ENCODE measurements around the gene ARSI. TPM values are rescaled to one million over a fixed set of nuclear protein-coding genes. Genes with fewer than 3 reads are reported as not detected.

The ARSI gene
- total and polyA plus RNA-seq, 2 donors (not counting 3 experiments of a cell fraction or from before 2014, with no cell fraction given), result 0.17 to 0.20 TPM

GRCh38 chr5:150257424-150257823, 45.3 kb downstream of the ARSI start:
- no peak overlapping the region for H3K27ac ChIP-seq (ENCODE audit: insufficient read depth, low read depth, low read length)
- TF ChIP-seq JUN (IDR thresholded peaks at IDR 0.05; ENCODE audit: borderline replicate concordance, insufficient read depth, insufficient read length, low read depth), result no peak
- no peak for TF ChIP-seq GATA2 (IDR thresholded peaks at IDR 0.05; ENCODE audit: insufficient read depth, insufficient read length, low read depth, low read length)
- no peak for TF ChIP-seq EZH2 (IDR thresholded peaks at IDR 0.05; ENCODE audit: borderline replicate concordance, low read depth, low read length, severe bottlenecking)
- no peak for TF ChIP-seq POLR2AphosphoS5 (IDR thresholded peaks at IDR 0.05; ENCODE audit: insufficient read depth, low read depth, low read length)
- TF ChIP-seq MYC (IDR thresholded peaks at IDR 0.05; ENCODE audit: low read depth, low read length), result no peak
- TF ChIP-seq FOS (IDR thresholded peaks at IDR 0.05; ENCODE audit: borderline replicate concordance, insufficient read depth, low read length), result no peak
- TF ChIP-seq MAX (IDR thresholded peaks at IDR 0.05; ENCODE audit: insufficient read depth, insufficient read length), result no peak
- no peak for TF ChIP-seq POLR2A (IDR thresholded peaks at IDR 0.05; ENCODE audit: low read depth, low read length)
- no peak for TF ChIP-seq CTCF (IDR thresholded peaks at IDR 0.05; ENCODE audit: extremely low read depth in 1 of 2, insufficient read depth in 1 of 2, low read depth in 1 of 2, low read length in 2 of 2)
- no peaks in the 10 kb centered on the region for H3K9me3 ChIP-seq (replicated peaks; ENCODE audit: control insufficient read depth, insufficient read depth, low read length)
- no peak overlapping the region for H3K9ac ChIP-seq (replicated peaks; ENCODE audit: extremely low read depth, insufficient read depth, low read length)
- FAIRE-seq (no peak), DNase-seq (ENCODE audit: low read depth, low spot score) (no peak)
- dilution Hi-C loops (cut with MboI; ENCODE audit: extremely low pct_ligation_motif_present, low sequenced_read_pairs) (no loop called here), intact Hi-C loops (cut with micrococcal nuclease) (no loop called here)
- no peaks in the 10 kb centered on the region for H3K36me3 ChIP-seq (ENCODE audit: control insufficient read depth in 2 of 2, extremely low read depth in 1 of 2, insufficient read depth in 2 of 2, low read length in 2 of 2)
- H3K79me2 ChIP-seq (ENCODE audit: control insufficient read depth, insufficient read depth, low read length), result no peaks in the 10 kb centered on the region
- no peaks in the 10 kb centered on the region for H3K4me1 ChIP-seq (ENCODE audit: control insufficient read depth, extremely low read depth, insufficient read depth, low read length)
- no peaks in the 10 kb centered on the region for H4K20me1 ChIP-seq (replicated peaks; ENCODE audit: control insufficient read depth, extremely low read depth, insufficient read depth, low read length)
- H3K9me1 ChIP-seq (replicated peaks; ENCODE audit: control insufficient read depth, extremely low read depth, insufficient read depth, low read length), result no peaks in the 10 kb centered on the region
- BruUV-seq (replicated peaks), result no TSS peak
- H3K4me2 ChIP-seq (ENCODE audit: insufficient read depth, low read length), result no peak overlapping the region
- POLR2A ChIA-PET, result no interaction called here
- H3K4me3 ChIP-seq (replicated peaks in 1 of 3; ENCODE audit: insufficient read depth in 1 of 3, low read depth in 1 of 3, low read length in 3 of 3), result no peak overlapping the region
- CTCF ChIA-PET, result interaction anchor here (1.0 kb wide), 2 partner anchors 12 to 15 kb away, joined by 3 read pairs; no protein-coding TSS in a partner anchor
- no peak overlapping the region for H2AFZ ChIP-seq (ENCODE audit: low read depth, low read length)
- no peaks in the 10 kb centered on the region for H3K27me3 ChIP-seq (ENCODE audit: control insufficient read depth in 2 of 2, insufficient read depth in 2 of 2, low read length in 2 of 2)

Measured in endothelial cell of umbilical vein (primary cell).